ENCODE measurements around the gene M1AP. TPM values are rescaled to one million over a fixed set of nuclear protein-coding genes. Genes with fewer than 3 reads are reported as not detected.

Gene M1AP
- polyA plus RNA-seq, 1 donor (not counting 4 experiments of a cell fraction or from before 2014, with no cell fraction given): 0.21 TPM

DNA sequence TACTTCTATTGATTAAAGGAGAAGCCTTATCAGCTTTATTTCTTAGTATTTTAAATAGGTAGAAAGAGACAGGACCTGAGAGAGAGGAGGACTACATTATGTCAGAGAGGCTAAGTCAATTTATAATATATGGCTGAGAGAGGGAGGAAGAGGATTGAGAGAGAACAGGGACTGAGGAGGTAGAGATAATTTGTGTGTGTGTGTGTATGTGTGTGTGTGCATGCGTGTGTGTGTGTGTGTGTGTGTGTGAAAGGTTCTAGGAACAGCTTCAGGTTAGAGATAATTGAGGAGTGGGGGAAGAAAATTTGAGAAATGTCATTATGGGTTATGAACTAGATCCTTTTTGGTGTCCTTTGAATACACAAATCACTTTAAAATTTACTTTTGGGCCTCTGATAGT, 78.4 kb downstream of the M1AP start:
- DNase-seq (ENCODE audit: low read depth, low spot score) (no peak), FAIRE-seq (no peak)
- H4K20me1 ChIP-seq (ENCODE audit: control insufficient read depth, extremely low read depth, insufficient read depth, low read length): no peaks in the 10 kb centered on the region
- no peak overlapping the region for H2AFZ ChIP-seq (ENCODE audit: control insufficient read depth, low read length)
- no peaks in the 10 kb centered on the region for H3K9me1 ChIP-seq (ENCODE audit: control insufficient read depth, extremely low read depth, insufficient read depth, low read length)
- dilution Hi-C loops (cut with MboI; ENCODE audit: extremely low pct_ligation_motif_present, low sequenced_read_pairs): no loop called here
- no peak for TF ChIP-seq EZH2 (IDR thresholded peaks at IDR 0.05; ENCODE audit: low read length)
- no peak for TF ChIP-seq CTCF (optimal IDR thresholded peaks at IDR 0.05 in 1 of 3, IDR thresholded peaks at IDR 0.05 in 1 of 3, conservative IDR thresholded peaks at IDR 0.05 in 1 of 3; ENCODE audit: extremely low read depth in 1 of 3, insufficient read depth in 2 of 3, low read length in 3 of 3)
- H3K9ac ChIP-seq (ENCODE audit: control insufficient read depth, extremely low read depth, insufficient read depth, low read length): no peak overlapping the region
- H3K4me3 ChIP-seq (ENCODE audit: control insufficient read depth in 2 of 3, extremely low read depth in 1 of 3, insufficient read depth in 2 of 3, low read depth in 1 of 3, low read length in 3 of 3): no peak overlapping the region
- H3K4me1 ChIP-seq (ENCODE audit: control insufficient read depth, extremely low read depth, insufficient read depth, low read length): peaks cover 38% of the 10 kb centered on the region
- H3K4me2 ChIP-seq (ENCODE audit: control insufficient read depth, extremely low read depth, insufficient read depth, low read depth, low read length): no peak overlapping the region
- no peaks in the 10 kb centered on the region for H3K79me2 ChIP-seq (ENCODE audit: control insufficient read depth, insufficient read depth, low read length)
- H3K9me3 ChIP-seq (ENCODE audit: control insufficient read depth, low read depth, low read length): no peaks in the 10 kb centered on the region
- H3K36me3 ChIP-seq (ENCODE audit: control insufficient read depth in 2 of 2, extremely low read depth in 1 of 2, insufficient read depth in 2 of 2, low read length in 2 of 2): no peaks in the 10 kb centered on the region
- no peak overlapping the region for H3K27ac ChIP-seq (ENCODE audit: control insufficient read depth, insufficient read depth, low read length)
- H3K27me3 ChIP-seq (ENCODE audit: control insufficient read depth, extremely low read depth, insufficient read depth, low read length): no peaks in the 10 kb centered on the region

GRCh38 chr2:74567881-74568280, 80.2 kb downstream of the M1AP start:
- Histone ChIP-seq H3K9ac (ENCODE audit: control insufficient read depth, extremely low read depth, insufficient read depth, low read length) (no peak overlapping the region), H2AFZ (ENCODE audit: control insufficient read depth, low read length) (no peak overlapping the region)
- DNase-seq (ENCODE audit: low read depth, low spot score): no peak

More at GRCh38 chr2:74567881-74568280, 80.2 kb downstream of the M1AP start:
- Histone ChIP-seq H3K9me1 (ENCODE audit: control insufficient read depth, extremely low read depth, insufficient read depth, low read length) (no peaks in the 10 kb centered on the region), H3K9me3 (ENCODE audit: control insufficient read depth, low read depth, low read length) (no peaks in the 10 kb centered on the region), H3K4me3 (ENCODE audit: control insufficient read depth in 2 of 3, extremely low read depth in 1 of 3, insufficient read depth in 2 of 3, low read depth in 1 of 3, low read length in 3 of 3) (no peak overlapping the region), H3K27me3 (ENCODE audit: control insufficient read depth, extremely low read depth, insufficient read depth, low read length) (no peaks in the 10 kb centered on the region), H3K79me2 (ENCODE audit: control insufficient read depth, insufficient read depth, low read length) (no peaks in the 10 kb centered on the region), H4K20me1 (ENCODE audit: control insufficient read depth, extremely low read depth, insufficient read depth, low read length) (no peaks in the 10 kb centered on the region), H3K27ac (ENCODE audit: control insufficient read depth, insufficient read depth, low read length) (peak overlapping the region; percentile 55), H3K4me2 (ENCODE audit: control insufficient read depth, extremely low read depth, insufficient read depth, low read depth, low read length) (peak overlapping the region; percentile 41), H3K4me1 (ENCODE audit: control insufficient read depth, extremely low read depth, insufficient read depth, low read length) (peaks cover 39% of the 10 kb centered on the region), H3K36me3 (ENCODE audit: control insufficient read depth in 2 of 2, extremely low read depth in 1 of 2, insufficient read depth in 2 of 2, low read length in 2 of 2) (no peaks in the 10 kb centered on the region)
- TF ChIP-seq EZH2 (IDR thresholded peaks at IDR 0.05; ENCODE audit: low read length) (no peak), CTCF (optimal IDR thresholded peaks at IDR 0.05 in 1 of 3, IDR thresholded peaks at IDR 0.05 in 1 of 3, conservative IDR thresholded peaks at IDR 0.05 in 1 of 3; ENCODE audit: extremely low read depth in 1 of 3, insufficient read depth in 2 of 3, low read length in 3 of 3) (no peak)
- dilution Hi-C loops (cut with MboI; ENCODE audit: extremely low pct_ligation_motif_present, low sequenced_read_pairs): no loop called here
- peak; percentile 67 for FAIRE-seq
